ENCODE measurements around the gene PDE3A. TPM values are rescaled to one million over a fixed set of nuclear protein-coding genes. Genes with fewer than 3 reads are reported as not detected.

PDE3A gene
- total RNA-seq, 1 experiment from 2014 or later, result 0.36 TPM

- Mint-ChIP-seq H3K27ac (ENCODE audit: unreplicated experiment) (no peak overlapping the region), H3K9me3 (ENCODE audit: unreplicated experiment) (no peaks in the 10 kb centered on the region), H3K4me1 (ENCODE audit: low read depth, unreplicated experiment) (no peaks in the 10 kb centered on the region), H3K36me3 (ENCODE audit: insufficient read depth, unreplicated experiment) (no peaks in the 10 kb centered on the region), H3K27me3 (ENCODE audit: insufficient read depth, unreplicated experiment) (no peaks in the 10 kb centered on the region), H3K4me3 (ENCODE audit: unreplicated experiment) (no peak overlapping the region)
- H3K27me3 ChIP-seq (replicated peaks; ENCODE audit: control insufficient read depth, insufficient read depth, low read length), result no peaks in the 10 kb centered on the region
- no peak overlapping the region for H3K4me3 ChIP-seq (ENCODE audit: low read depth, low read length)
- ChIA-PET CTCF (interaction anchor here (0.6 kb wide), 1 partner anchor 10 kb away, joined by 3 read pairs; no protein-coding TSS in a partner anchor), POLR2A (no interaction called here)
- intact Hi-C loops (cut with micrococcal nuclease; ENCODE audit: unreplicated experiment), result no loop called here
- H3K36me3 ChIP-seq (ENCODE audit: control insufficient read depth, insufficient read depth, low read length), result no peaks in the 10 kb centered on the region
- TF ChIP-seq CTCF (IDR thresholded peaks at IDR 0.05; ENCODE audit: insufficient read depth in 1 of 2, low read depth in 1 of 2, low read length in 1 of 2, severe bottlenecking in 1 of 2, unreplicated experiment in 1 of 2), result no peak
- no TSS peak for BruUV-seq (replicated peaks)
- H3K4me1 ChIP-seq, result no peaks in the 10 kb centered on the region
- DNase-seq, result no peak
- H3K9me3 ChIP-seq, result no peaks in the 10 kb centered on the region
These were observed 272.8 kb downstream of the PDE3A start for GRCh38 chr12:20641106-20641505.

- ChIA-PET POLR2A (no interaction called here), CTCF (no interaction called here)
- Histone ChIP-seq H3K4me3 (ENCODE audit: low read depth, low read length) (no peak overlapping the region), H3K36me3 (ENCODE audit: control insufficient read depth, insufficient read depth, low read length) (no peaks in the 10 kb centered on the region), H3K9me3 (no peaks in the 10 kb centered on the region), H3K4me1 (no peaks in the 10 kb centered on the region), H3K27me3 (replicated peaks; ENCODE audit: control insufficient read depth, insufficient read depth, low read length) (no peaks in the 10 kb centered on the region)
- DNase-seq, result no peak
- Mint-ChIP-seq H3K36me3 (ENCODE audit: insufficient read depth, unreplicated experiment) (no peaks in the 10 kb centered on the region), H3K4me3 (ENCODE audit: unreplicated experiment) (no peak overlapping the region), H3K4me1 (ENCODE audit: low read depth, unreplicated experiment) (no peaks in the 10 kb centered on the region), H3K27ac (ENCODE audit: unreplicated experiment) (no peak overlapping the region), H3K27me3 (ENCODE audit: insufficient read depth, unreplicated experiment) (no peaks in the 10 kb centered on the region), H3K9me3 (ENCODE audit: unreplicated experiment) (no peaks in the 10 kb centered on the region)
- intact Hi-C loops (cut with micrococcal nuclease; ENCODE audit: unreplicated experiment), result no loop called here
- no peak for TF ChIP-seq CTCF (IDR thresholded peaks at IDR 0.05; ENCODE audit: insufficient read depth in 1 of 2, low read depth in 1 of 2, low read length in 1 of 2, severe bottlenecking in 1 of 2, unreplicated experiment in 1 of 2)
- BruUV-seq (replicated peaks), result no TSS peak
These were observed 275.5 kb downstream of the PDE3A start for GRCh38 chr12:20643822-20644221.

DNA sequence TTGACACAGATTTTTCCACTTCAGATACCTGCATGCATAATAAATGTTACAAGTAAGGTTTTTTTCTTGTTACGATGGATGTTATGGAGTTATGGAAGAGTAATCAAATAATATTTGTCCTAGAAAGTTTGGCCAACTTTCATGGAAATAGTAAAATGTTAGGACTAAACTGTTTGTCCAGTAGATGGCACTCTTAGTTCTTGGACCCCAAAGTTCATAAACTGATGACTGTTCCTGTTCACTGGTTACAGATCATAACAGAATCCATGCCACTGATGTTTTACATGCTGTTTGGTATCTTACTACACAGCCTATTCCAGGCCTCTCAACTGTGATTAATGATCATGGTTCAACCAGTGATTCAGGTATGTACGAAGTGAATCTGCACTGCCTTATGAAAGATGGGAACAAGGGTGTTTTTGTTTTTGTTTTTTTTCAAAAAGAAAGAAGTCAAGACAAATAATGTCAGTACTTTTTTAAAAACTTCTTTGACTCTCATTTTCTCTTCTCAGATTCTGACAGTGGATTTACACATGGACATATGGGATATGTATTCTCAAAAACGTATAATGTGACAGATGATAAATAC is 278.0 kb downstream of the PDE3A start:
- Mint-ChIP-seq H3K27me3 (ENCODE audit: insufficient read depth, unreplicated experiment) (no peaks in the 10 kb centered on the region), H3K4me1 (ENCODE audit: low read depth, unreplicated experiment) (no peaks in the 10 kb centered on the region), H3K4me3 (ENCODE audit: unreplicated experiment) (no peak overlapping the region), H3K36me3 (ENCODE audit: insufficient read depth, unreplicated experiment) (no peaks in the 10 kb centered on the region), H3K27ac (ENCODE audit: unreplicated experiment) (no peak overlapping the region), H3K9me3 (ENCODE audit: unreplicated experiment) (no peaks in the 10 kb centered on the region)
- no TSS peak for BruUV-seq (replicated peaks)
- H3K27me3 ChIP-seq (replicated peaks; ENCODE audit: control insufficient read depth, insufficient read depth, low read length), result no peaks in the 10 kb centered on the region
- no peak overlapping the region for H3K4me3 ChIP-seq (ENCODE audit: low read depth, low read length)
- peak; percentile 63 to 65 for TF ChIP-seq CTCF (IDR thresholded peaks at IDR 0.05; ENCODE audit: insufficient read depth in 1 of 2, low read depth in 1 of 2, low read length in 1 of 2, severe bottlenecking in 1 of 2, unreplicated experiment in 1 of 2)
- ChIA-PET CTCF (no interaction called here), POLR2A (no interaction called here)
- H3K4me1 ChIP-seq, result no peaks in the 10 kb centered on the region
- no peaks in the 10 kb centered on the region for H3K9me3 ChIP-seq
- DNase-seq, result peak in 1 of 2 experiments; percentile 36
- intact Hi-C loops (cut with micrococcal nuclease; ENCODE audit: unreplicated experiment), result loop anchor here (1.0 to 5.0 kb wide), 5 partner anchors 152 to 601 kb away; no protein-coding TSS in a partner anchor
- no peaks in the 10 kb centered on the region for H3K36me3 ChIP-seq (ENCODE audit: control insufficient read depth, insufficient read depth, low read length)
